Measurements from ENCODE around the gene GNG7. TPM values are rescaled to one million over a fixed set of nuclear protein-coding genes. Genes with fewer than 3 reads are reported as not detected.

The GNG7 gene
- total and polyA plus RNA-seq, 10 of the 15 experiments (the other 5 are each of a cell fraction or from before 2014, with no cell fraction given) = 1.9 to 13.6 (median 6.5) TPM

DNA sequence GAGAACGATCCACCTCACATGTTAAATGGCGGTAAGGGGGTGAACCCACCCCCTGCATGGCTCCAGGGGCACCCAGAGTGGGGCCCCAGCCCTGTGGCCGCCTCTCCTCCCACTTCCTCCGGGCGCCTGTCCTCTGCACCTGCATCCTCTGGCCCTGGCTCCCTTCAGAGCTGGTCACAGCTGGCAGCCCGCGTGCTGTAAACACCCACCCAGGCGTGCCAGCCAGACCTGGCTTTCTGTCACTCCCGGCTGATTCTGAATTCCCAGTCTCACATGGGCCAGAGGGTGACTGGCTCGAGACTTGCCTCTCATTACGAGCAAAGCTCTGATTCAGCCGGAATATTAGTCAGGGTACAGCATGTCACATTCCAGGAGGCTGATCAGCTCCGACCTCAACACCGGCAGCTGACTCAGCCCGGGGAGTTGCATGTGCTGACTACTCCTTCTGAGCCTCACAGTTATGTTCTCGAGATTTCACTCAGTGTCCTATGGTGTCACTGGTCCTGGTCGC lies 75.1 kb downstream of the GNG7 start (continued):
- TF ChIP-seq ATF7 (IDR thresholded peaks at IDR 0.05; ENCODE audit: low read depth) (no peak), IKZF1 (conservative IDR thresholded peaks at IDR 0.05) (peak; percentile 59; the same call in 1 of the 2 replicates), MXI1 (IDR thresholded peaks at IDR 0.05; ENCODE audit: low read depth, low read length) (no peak), ZNF592 (IDR thresholded peaks at IDR 0.05) (no peak), HCFC1 (IDR thresholded peaks at IDR 0.05; ENCODE audit: low read length) (0 out of 2 replicates have a peak, but pooled peaks have one; percentile 20), RBBP5 (conservative IDR thresholded peaks at IDR 0.05) (no peak), SPI1 (IDR thresholded peaks at IDR 0.05; ENCODE audit: borderline replicate concordance, insufficient read depth, low read depth, low read length) (peak; percentile 68), RELA (IDR thresholded peaks at IDR 0.05; ENCODE audit: borderline replicate concordance, partially characterized antibody) (no peak), ZBED1 (IDR thresholded peaks at IDR 0.05; ENCODE audit: borderline replicate concordance) (no peak), SREBF1 (IDR thresholded peaks at IDR 0.05; ENCODE audit: low read length) (no peak), RUNX3 (IDR thresholded peaks at IDR 0.05; ENCODE audit: low read length) (peak; percentile 24), JUNB (IDR thresholded peaks at IDR 0.05) (no peak), NRF1 (conservative IDR thresholded peaks at IDR 0.05; ENCODE audit: low read depth, low read length) (no peak), TCF12 (IDR thresholded peaks at IDR 0.05; ENCODE audit: low read depth, low read length) (peak; percentile 85; the same call in 1 of the 2 replicates), BCL3 (IDR thresholded peaks at IDR 0.05; ENCODE audit: borderline replicate concordance, insufficient read depth, low read depth, low read length, poor library complexity, severe bottlenecking) (no peak)
- TF ChIP-seq, protein P1, sequence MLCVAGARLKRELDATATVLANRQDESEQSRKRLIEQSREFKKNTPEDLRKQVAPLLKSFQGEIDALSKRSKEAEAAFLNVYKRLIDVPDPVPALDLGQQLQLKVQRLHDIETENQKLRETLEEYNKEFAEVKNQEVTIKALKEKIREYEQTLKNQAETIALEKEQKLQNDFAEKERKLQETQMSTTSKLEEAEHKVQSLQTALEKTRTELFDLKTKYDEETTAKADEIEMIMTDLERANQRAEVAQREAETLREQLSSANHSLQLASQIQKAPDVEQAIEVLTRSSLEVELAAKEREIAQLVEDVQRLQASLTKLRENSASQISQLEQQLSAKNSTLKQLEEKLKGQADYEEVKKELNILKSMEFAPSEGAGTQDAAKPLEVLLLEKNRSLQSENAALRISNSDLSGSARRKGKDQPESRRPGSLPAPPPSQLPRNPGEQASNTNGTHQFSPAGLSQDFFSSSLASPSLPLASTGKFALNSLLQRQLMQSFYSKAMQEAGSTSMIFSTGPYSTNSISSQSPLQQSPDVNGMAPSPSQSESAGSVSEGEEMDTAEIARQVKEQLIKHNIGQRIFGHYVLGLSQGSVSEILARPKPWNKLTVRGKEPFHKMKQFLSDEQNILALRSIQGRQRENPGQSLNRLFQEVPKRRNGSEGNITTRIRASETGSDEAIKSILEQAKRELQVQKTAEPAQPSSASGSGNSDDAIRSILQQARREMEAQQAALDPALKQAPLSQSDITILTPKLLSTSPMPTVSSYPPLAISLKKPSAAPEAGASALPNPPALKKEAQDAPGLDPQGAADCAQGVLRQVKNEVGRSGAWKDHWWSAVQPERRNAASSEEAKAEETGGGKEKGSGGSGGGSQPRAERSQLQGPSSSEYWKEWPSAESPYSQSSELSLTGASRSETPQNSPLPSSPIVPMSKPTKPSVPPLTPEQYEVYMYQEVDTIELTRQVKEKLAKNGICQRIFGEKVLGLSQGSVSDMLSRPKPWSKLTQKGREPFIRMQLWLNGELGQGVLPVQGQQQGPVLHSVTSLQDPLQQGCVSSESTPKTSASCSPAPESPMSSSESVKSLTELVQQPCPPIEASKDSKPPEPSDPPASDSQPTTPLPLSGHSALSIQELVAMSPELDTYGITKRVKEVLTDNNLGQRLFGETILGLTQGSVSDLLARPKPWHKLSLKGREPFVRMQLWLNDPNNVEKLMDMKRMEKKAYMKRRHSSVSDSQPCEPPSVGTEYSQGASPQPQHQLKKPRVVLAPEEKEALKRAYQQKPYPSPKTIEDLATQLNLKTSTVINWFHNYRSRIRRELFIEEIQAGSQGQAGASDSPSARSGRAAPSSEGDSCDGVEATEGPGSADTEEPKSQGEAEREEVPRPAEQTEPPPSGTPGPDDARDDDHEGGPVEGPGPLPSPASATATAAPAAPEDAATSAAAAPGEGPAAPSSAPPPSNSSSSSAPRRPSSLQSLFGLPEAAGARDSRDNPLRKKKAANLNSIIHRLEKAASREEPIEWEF (IDR thresholded peaks at IDR 0.05; ENCODE audit: insufficient replicate concordance, low read depth, low read length) = no peak
- TF ChIP-seq, protein P2, sequence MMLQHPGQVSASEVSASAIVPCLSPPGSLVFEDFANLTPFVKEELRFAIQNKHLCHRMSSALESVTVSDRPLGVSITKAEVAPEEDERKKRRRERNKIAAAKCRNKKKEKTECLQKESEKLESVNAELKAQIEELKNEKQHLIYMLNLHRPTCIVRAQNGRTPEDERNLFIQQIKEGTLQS (IDR thresholded peaks at IDR 0.05; ENCODE audit: borderline replicate concordance, extremely low read depth, low read depth, low read length) = no peak
- TF ChIP-seq, protein P3, sequence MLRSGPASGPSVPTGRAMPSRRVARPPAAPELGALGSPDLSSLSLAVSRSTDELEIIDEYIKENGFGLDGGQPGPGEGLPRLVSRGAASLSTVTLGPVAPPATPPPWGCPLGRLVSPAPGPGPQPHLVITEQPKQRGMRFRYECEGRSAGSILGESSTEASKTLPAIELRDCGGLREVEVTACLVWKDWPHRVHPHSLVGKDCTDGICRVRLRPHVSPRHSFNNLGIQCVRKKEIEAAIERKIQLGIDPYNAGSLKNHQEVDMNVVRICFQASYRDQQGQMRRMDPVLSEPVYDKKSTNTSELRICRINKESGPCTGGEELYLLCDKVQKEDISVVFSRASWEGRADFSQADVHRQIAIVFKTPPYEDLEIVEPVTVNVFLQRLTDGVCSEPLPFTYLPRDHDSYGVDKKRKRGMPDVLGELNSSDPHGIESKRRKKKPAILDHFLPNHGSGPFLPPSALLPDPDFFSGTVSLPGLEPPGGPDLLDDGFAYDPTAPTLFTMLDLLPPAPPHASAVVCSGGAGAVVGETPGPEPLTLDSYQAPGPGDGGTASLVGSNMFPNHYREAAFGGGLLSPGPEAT (IDR thresholded peaks at IDR 0.05; ENCODE audit: low read depth) = peak; percentile 49; the same call in 1 of the 2 replicates

Measured in GM12878 (cell line).